ENCODE measurements around the gene YIPF7.

Gene YIPF7

GRCh38 chr4:44651425-44651824 lies at the start of gene YIPF7:
Gene YIPF7 (minus strand): TSS chr4:44651625. CDS start chr4:44650100, 1,525 bp downstream.
- Mint-ChIP-seq H3K4me1 (ENCODE audit: low read depth) (no peaks in the 10 kb centered on the region), H3K27ac (no peak within 1 kb of the TSS), H3K9me3 (no peaks in the 10 kb centered on the region), H3K4me3 (no peak within 1 kb of the TSS), H3K27me3 (ENCODE audit: low read depth) (no peaks in the 10 kb centered on the region), H3K36me3 (ENCODE audit: low read depth) (no peaks in the 10 kb centered on the region)
- DNase-seq (ENCODE audit: low spot score) = no peak

- Mint-ChIP-seq H3K9me3 (no peaks in the 10 kb centered on the region), H3K27me3 (ENCODE audit: low read depth) (no peaks in the 10 kb centered on the region), H3K4me3 (no peak overlapping the region), H3K36me3 (ENCODE audit: low read depth) (peaks cover 39% of the 10 kb centered on the region), H3K4me1 (ENCODE audit: low read depth) (peaks cover 2% of the 10 kb centered on the region), H3K27ac (no peak overlapping the region)
- DNase-seq (ENCODE audit: low spot score) = no peak
Measured at GRCh38 chr4:44701037-44701436, 49.6 kb upstream of the YIPF7 start.

- DNase-seq (ENCODE audit: low spot score) = no peak
Measured at GRCh38 chr4:44700427-44700826, 49.0 kb upstream of the YIPF7 start.

GRCh38 chr4:44684648-44685047 lies 33.2 kb upstream of the YIPF7 start:
- Mint-ChIP-seq H3K4me1 (ENCODE audit: low read depth) (peaks cover 17% of the 10 kb centered on the region), H3K27me3 (ENCODE audit: low read depth) (no peaks in the 10 kb centered on the region)

More at GRCh38 chr4:44700427-44700826, 49.0 kb upstream of the YIPF7 start:
- H3K4me3 Mint-ChIP-seq = no peak overlapping the region
- H3K27me3 Mint-ChIP-seq (ENCODE audit: low read depth) = no peaks in the 10 kb centered on the region
- H3K36me3 Mint-ChIP-seq (ENCODE audit: low read depth) = peaks cover 41% of the 10 kb centered on the region
- H3K4me1 Mint-ChIP-seq (ENCODE audit: low read depth) = peaks cover 5% of the 10 kb centered on the region
- H3K27ac Mint-ChIP-seq = no peak overlapping the region
- no peaks in the 10 kb centered on the region for H3K9me3 Mint-ChIP-seq

GRCh38 chr4:44679060-44679459 lies 27.6 kb upstream of the YIPF7 start:
- Mint-ChIP-seq H3K36me3 (ENCODE audit: low read depth) (peaks cover 11% of the 10 kb centered on the region), H3K9me3 (no peaks in the 10 kb centered on the region), H3K4me1 (ENCODE audit: low read depth) (peaks cover 18% of the 10 kb centered on the region), H3K27me3 (ENCODE audit: low read depth) (no peaks in the 10 kb centered on the region), H3K27ac (peak overlapping the region; percentile 93), H3K4me3 (peak overlapping the region; percentile 91)
- DNase-seq (ENCODE audit: low spot score) = no peak

More at GRCh38 chr4:44684648-44685047, 33.2 kb upstream of the YIPF7 start:
- H3K27ac Mint-ChIP-seq = no peak overlapping the region
- H3K9me3 Mint-ChIP-seq = no peaks in the 10 kb centered on the region
- peaks cover 47% of the 10 kb centered on the region for H3K36me3 Mint-ChIP-seq (ENCODE audit: low read depth)
- DNase-seq (ENCODE audit: low spot score) = no peak
- H3K4me3 Mint-ChIP-seq = no peak overlapping the region

GRCh38 chr4:44678094-44679041 lies 26.9 kb upstream of the YIPF7 start, which contains the start of gene GUF1:
Gene GUF1 (plus strand): TSS chr4:44678420. CDS start chr4:44678623, 203 bp downstream.
- DNase-seq (ENCODE audit: low spot score) = peak; percentile 88
- peaks cover 9% of the 10 kb centered on the region for H3K36me3 Mint-ChIP-seq (ENCODE audit: low read depth)
- H3K9me3 Mint-ChIP-seq = no peaks in the 10 kb centered on the region
- peak within 1 kb of the TSS; percentile 93 for H3K27ac Mint-ChIP-seq
- no peaks in the 10 kb centered on the region for H3K27me3 Mint-ChIP-seq (ENCODE audit: low read depth)
- H3K4me1 Mint-ChIP-seq (ENCODE audit: low read depth) = peaks cover 17% of the 10 kb centered on the region
- H3K4me3 Mint-ChIP-seq = peak within 1 kb of the TSS; percentile 91

- Mint-ChIP-seq H3K27me3 (ENCODE audit: low read depth) (peaks cover 5% of the 10 kb centered on the region), H3K4me1 (ENCODE audit: low read depth) (peaks cover 10% of the 10 kb centered on the region), H3K27ac (no peak overlapping the region), H3K4me3 (no peak overlapping the region), H3K36me3 (ENCODE audit: low read depth) (peaks cover 2% of the 10 kb centered on the region), H3K9me3 (no peaks in the 10 kb centered on the region)
- no peak for DNase-seq (ENCODE audit: low spot score)
Measured at GRCh38 chr4:44675366-44675765, 23.9 kb upstream of the YIPF7 start.

GRCh38 chr4:44674471-44674870 lies 23.0 kb upstream of the YIPF7 start:
- Mint-ChIP-seq H3K27me3 (ENCODE audit: low read depth) (peaks cover 5% of the 10 kb centered on the region), H3K27ac (no peak overlapping the region), H3K4me3 (no peak overlapping the region), H3K36me3 (ENCODE audit: low read depth) (peaks cover 2% of the 10 kb centered on the region), H3K9me3 (no peaks in the 10 kb centered on the region), H3K4me1 (ENCODE audit: low read depth) (peaks cover 8% of the 10 kb centered on the region)
- no peak for DNase-seq (ENCODE audit: low spot score)

GRCh38 chr4:44671636-44672035 lies 20.2 kb upstream of the YIPF7 start:
- peaks cover 2% of the 10 kb centered on the region for H3K4me1 Mint-ChIP-seq (ENCODE audit: low read depth)
- H3K9me3 Mint-ChIP-seq = no peaks in the 10 kb centered on the region
- H3K36me3 Mint-ChIP-seq (ENCODE audit: low read depth) = no peaks in the 10 kb centered on the region

GRCh38 chr4:44670506-44671199 lies 19.2 kb upstream of the YIPF7 start:
- no peak overlapping the region for H3K4me3 Mint-ChIP-seq
- no peak overlapping the region for H3K27ac Mint-ChIP-seq
- H3K27me3 Mint-ChIP-seq (ENCODE audit: low read depth) = peaks cover 5% of the 10 kb centered on the region
- H3K9me3 Mint-ChIP-seq = no peaks in the 10 kb centered on the region
- DNase-seq (ENCODE audit: low spot score) = no peak
- H3K4me1 Mint-ChIP-seq (ENCODE audit: low read depth) = peaks cover 2% of the 10 kb centered on the region
- no peaks in the 10 kb centered on the region for H3K36me3 Mint-ChIP-seq (ENCODE audit: low read depth)

More at GRCh38 chr4:44671636-44672035, 20.2 kb upstream of the YIPF7 start:
- no peak for DNase-seq (ENCODE audit: low spot score)
- H3K4me3 Mint-ChIP-seq = no peak overlapping the region
- peaks cover 5% of the 10 kb centered on the region for H3K27me3 Mint-ChIP-seq (ENCODE audit: low read depth)
- H3K27ac Mint-ChIP-seq = no peak overlapping the region

- Mint-ChIP-seq H3K27ac (no peak overlapping the region), H3K4me1 (ENCODE audit: low read depth) (peaks cover 2% of the 10 kb centered on the region), H3K4me3 (no peak overlapping the region), H3K27me3 (ENCODE audit: low read depth) (peaks cover 5% of the 10 kb centered on the region), H3K36me3 (ENCODE audit: low read depth) (no peaks in the 10 kb centered on the region), H3K9me3 (no peaks in the 10 kb centered on the region)
- no peak for DNase-seq (ENCODE audit: low spot score)
Measured at GRCh38 chr4:44668526-44668925, 17.1 kb upstream of the YIPF7 start.

- peaks cover 2% of the 10 kb centered on the region for H3K27me3 Mint-ChIP-seq (ENCODE audit: low read depth)
- no peak for DNase-seq (ENCODE audit: low spot score)
- H3K9me3 Mint-ChIP-seq = no peaks in the 10 kb centered on the region
- H3K4me3 Mint-ChIP-seq = no peak overlapping the region
- no peaks in the 10 kb centered on the region for H3K36me3 Mint-ChIP-seq (ENCODE audit: low read depth)
- H3K27ac Mint-ChIP-seq = no peak overlapping the region
- peaks cover under 1% of the 10 kb centered on the region for H3K4me1 Mint-ChIP-seq (ENCODE audit: low read depth)
Measured at GRCh38 chr4:44663539-44664263, 12.3 kb upstream of the YIPF7 start.

- no peaks in the 10 kb centered on the region for H3K9me3 Mint-ChIP-seq
- DNase-seq (ENCODE audit: low spot score) = no peak
- H3K27me3 Mint-ChIP-seq (ENCODE audit: low read depth) = peaks cover 2% of the 10 kb centered on the region
- no peak overlapping the region for H3K4me3 Mint-ChIP-seq
- no peaks in the 10 kb centered on the region for H3K4me1 Mint-ChIP-seq (ENCODE audit: low read depth)
- H3K27ac Mint-ChIP-seq = no peak overlapping the region
- no peaks in the 10 kb centered on the region for H3K36me3 Mint-ChIP-seq (ENCODE audit: low read depth)
Measured at GRCh38 chr4:44662623-44663005, 11.2 kb upstream of the YIPF7 start.
